SU-DHL-6 (cell line): ENCODE results near the gene GSTT4.

Experiments used
- H2AFZ ChIP-seq: fragments of 200-600 bp; sonication (generic); 2 replicates; pipeline ENCODE4 v1.6.1; 2014; ENCODE audit warnings: low read depth, mild to moderate bottlenecking, moderate library complexity, mixed read lengths, antibody characterized with exemption, low read length; ENCODE audit not compliant: severe bottlenecking
- H3F3A ChIP-seq: fragments of 200-600 bp; shearing (Covaris generic); 2 replicates; pipeline ENCODE4 v1.6.0; 2016; ENCODE audit warnings: antibody characterized with exemption, mild to moderate bottlenecking; ENCODE audit not compliant: insufficient read depth
- H3K27ac ChIP-seq: fragments of 200-600 bp; sonication (generic); 2 replicates; pipeline ENCODE4 v1.5.1; 2016; ENCODE audit warnings: low read depth, mild to moderate bottlenecking, low read length, moderate library complexity, mixed read lengths
- H3K27me3 ChIP-seq: fragments of 200-600 bp; sonication (generic), shearing (Covaris generic); 2 replicates; pipeline ENCODE4 v1.6.0; 2014; ENCODE audit warnings: mild to moderate bottlenecking, low read length
- H3K36me3 ChIP-seq: fragments of 200-600 bp; sonication (generic); 2 replicates; pipeline ENCODE4 v1.6.1; 2014; ENCODE audit warnings: mild to moderate bottlenecking, low read length, mixed read lengths
- H3K4me2 ChIP-seq: fragments of 300-600, 200-600 bp; shearing (Covaris generic), sonication (generic); 2 replicates; pipeline ENCODE4 v1.6.0; 2014; ENCODE audit warnings: low read length, low read depth, mild to moderate bottlenecking; ENCODE audit not compliant: poor library complexity, severe bottlenecking
- H3K4me3 ChIP-seq: fragments of 200-600 bp; sonication (generic); 2 replicates; pipeline ENCODE4 v1.5.1; 2014; ENCODE audit warnings: antibody characterized with exemption, low read length, mild to moderate bottlenecking, mixed read lengths; ENCODE audit not compliant: insufficient read depth, poor library complexity, severe bottlenecking
- H3K79me2 ChIP-seq: fragments of 200-600 bp; sonication (generic); 2 replicates; pipeline ENCODE4 v1.6.1; 2014; ENCODE audit warnings: mild to moderate bottlenecking, low read length, moderate library complexity; ENCODE audit not compliant: insufficient read depth
- H3K9ac ChIP-seq: fragments of 200-600 bp; sonication (generic); 2 replicates; pipeline ENCODE4 v1.7.0; 2014; ENCODE audit warnings: mild to moderate bottlenecking, low read length
- H3K9me2 ChIP-seq: fragments of 200-600 bp; sonication (generic); replicated peaks from 2 replicates; pipeline ENCODE4 v1.6.1; 2014; ENCODE audit warnings: low read length; ENCODE audit not compliant: insufficient read depth
- H3K9me3 ChIP-seq: fragments of 200-600 bp; sonication (generic); 2 replicates; pipeline ENCODE4 v1.6.1; 2014; ENCODE audit warnings: low read length, mixed read lengths; ENCODE audit not compliant: insufficient read depth
- H4K20me1 ChIP-seq: fragments of 200-600 bp; sonication (generic); 2 replicates; pipeline ENCODE4 v1.6.1; 2014; ENCODE audit warnings: low read depth, mild to moderate bottlenecking, antibody characterized with exemption, low read length, moderate library complexity, mixed read lengths
- EZH2phosphoT487 ChIP-seq: fragments of 200-600 bp; sonication (generic), shearing (Covaris generic); conservative IDR thresholded peaks from 2 replicates; pipeline ENCODE4 v1.6.1; 2018; ENCODE audit warnings: mild to moderate bottlenecking, antibody characterized with exemption, low read length, moderate library complexity, mixed read lengths
- TF ChIP-seq, protein P1 (sequence below): fragments of 200-600 bp; sonication (generic); IDR thresholded peaks from one replicate; pipeline ENCODE4 v1.5.1; 2017; ENCODE audit warnings: antibody characterized with exemption, mild to moderate bottlenecking, low read length, moderate library complexity; ENCODE audit not compliant: insufficient read depth, poor library complexity, severe bottlenecking

The GSTT4 gene

DNA sequence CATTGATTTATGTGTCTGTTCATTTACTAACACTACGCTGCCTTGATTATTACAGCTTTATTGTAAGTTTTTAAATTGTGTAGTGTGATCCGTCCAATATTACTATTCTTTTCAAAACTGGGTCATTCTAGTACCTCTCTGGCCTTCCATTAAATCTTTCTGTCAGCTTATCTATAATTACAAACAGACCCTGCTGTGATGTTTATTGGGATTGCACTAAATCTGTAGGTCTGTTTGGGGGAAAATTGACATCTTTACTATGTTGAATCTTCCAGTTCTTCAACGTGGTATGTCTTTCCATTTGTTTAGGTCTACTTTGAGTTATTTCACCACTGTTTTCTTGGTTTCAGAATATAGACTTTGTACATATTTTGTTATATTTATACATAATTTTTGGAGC lies 21.5 kb upstream of the GSTT4 start:
- Histone ChIP-seq H3F3A (no peaks in the 10 kb centered on the region), H3K79me2 (peaks cover 50% of the 10 kb centered on the region), H3K9me3 (no peaks in the 10 kb centered on the region)

GRCh38 chr22:24026056-24026455 lies 20.8 kb upstream of the GSTT4 start:
- Histone ChIP-seq H3K27me3 (no peaks in the 10 kb centered on the region), H3F3A (no peaks in the 10 kb centered on the region), H2AFZ (no peak overlapping the region), H3K79me2 (peaks cover 44% of the 10 kb centered on the region), H3K4me3 (no peak overlapping the region), H3K9me2 (no peaks in the 10 kb centered on the region), H3K4me2 (no peak overlapping the region), H3K9ac (no peak overlapping the region), H4K20me1 (0 out of 2 replicates have a peak, but pooled peaks cover 3% of the 10 kb centered on the region), H3K36me3 (no peaks in the 10 kb centered on the region), H3K9me3 (no peaks in the 10 kb centered on the region), H3K27ac (no peak overlapping the region)
- no peak for TF ChIP-seq EZH2phosphoT487
- TF ChIP-seq, protein P1, sequence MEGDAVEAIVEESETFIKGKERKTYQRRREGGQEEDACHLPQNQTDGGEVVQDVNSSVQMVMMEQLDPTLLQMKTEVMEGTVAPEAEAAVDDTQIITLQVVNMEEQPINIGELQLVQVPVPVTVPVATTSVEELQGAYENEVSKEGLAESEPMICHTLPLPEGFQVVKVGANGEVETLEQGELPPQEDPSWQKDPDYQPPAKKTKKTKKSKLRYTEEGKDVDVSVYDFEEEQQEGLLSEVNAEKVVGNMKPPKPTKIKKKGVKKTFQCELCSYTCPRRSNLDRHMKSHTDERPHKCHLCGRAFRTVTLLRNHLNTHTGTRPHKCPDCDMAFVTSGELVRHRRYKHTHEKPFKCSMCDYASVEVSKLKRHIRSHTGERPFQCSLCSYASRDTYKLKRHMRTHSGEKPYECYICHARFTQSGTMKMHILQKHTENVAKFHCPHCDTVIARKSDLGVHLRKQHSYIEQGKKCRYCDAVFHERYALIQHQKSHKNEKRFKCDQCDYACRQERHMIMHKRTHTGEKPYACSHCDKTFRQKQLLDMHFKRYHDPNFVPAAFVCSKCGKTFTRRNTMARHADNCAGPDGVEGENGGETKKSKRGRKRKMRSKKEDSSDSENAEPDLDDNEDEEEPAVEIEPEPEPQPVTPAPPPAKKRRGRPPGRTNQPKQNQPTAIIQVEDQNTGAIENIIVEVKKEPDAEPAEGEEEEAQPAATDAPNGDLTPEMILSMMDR, result no peak

More for the DNA sequence above, 21.5 kb upstream of the GSTT4 start:
- no peaks in the 10 kb centered on the region for H3K9me2 ChIP-seq
- H3K27me3 ChIP-seq, result no peaks in the 10 kb centered on the region
- H3K36me3 ChIP-seq, result no peaks in the 10 kb centered on the region
- H4K20me1 ChIP-seq, result 0 out of 2 replicates have a peak, but pooled peaks cover 3% of the 10 kb centered on the region
- TF ChIP-seq, protein P1, result no peak
- no peak for TF ChIP-seq EZH2phosphoT487
- no peak overlapping the region for H3K9ac ChIP-seq
- no peak overlapping the region for H2AFZ ChIP-seq
- H3K27ac ChIP-seq, result no peak overlapping the region
- no peak overlapping the region for H3K4me2 ChIP-seq
- H3K4me3 ChIP-seq, result no peak overlapping the region

DNA sequence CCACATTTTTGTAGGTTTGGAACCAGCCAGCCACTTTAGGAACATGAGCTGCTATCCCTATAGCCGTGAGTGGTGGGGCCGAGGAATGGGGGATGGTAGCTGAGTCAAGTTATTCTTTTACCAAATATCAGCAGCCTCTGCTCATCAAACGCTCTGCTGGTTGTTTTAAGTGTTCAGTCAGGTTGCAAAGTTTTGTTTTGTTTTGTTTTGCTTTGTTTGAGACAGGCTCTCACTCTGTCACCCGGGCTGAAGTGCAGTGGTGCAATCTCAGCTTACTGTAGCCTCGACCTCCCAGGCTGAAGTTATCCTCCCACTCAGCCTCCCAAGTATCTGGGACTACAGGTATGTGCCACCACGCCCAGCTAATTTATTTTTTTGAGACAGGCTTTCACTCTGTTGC lies 20.2 kb upstream of the GSTT4 start:
- no peaks in the 10 kb centered on the region for H3K9me2 ChIP-seq
- H2AFZ ChIP-seq, result no peak overlapping the region
- H3K79me2 ChIP-seq, result peaks cover 39% of the 10 kb centered on the region
- H3K27me3 ChIP-seq, result no peaks in the 10 kb centered on the region
- H3K36me3 ChIP-seq, result no peaks in the 10 kb centered on the region
- H3K4me3 ChIP-seq, result no peak overlapping the region
- H3K27ac ChIP-seq, result no peak overlapping the region
- H3K4me2 ChIP-seq, result no peak overlapping the region
- 0 out of 2 replicates have a peak, but pooled peaks cover 3% of the 10 kb centered on the region for H4K20me1 ChIP-seq
- no peak overlapping the region for H3K9ac ChIP-seq
- H3K9me3 ChIP-seq, result no peaks in the 10 kb centered on the region
- no peak for TF ChIP-seq EZH2phosphoT487
- TF ChIP-seq, protein P1, result no peak
- H3F3A ChIP-seq, result no peaks in the 10 kb centered on the region

DNA sequence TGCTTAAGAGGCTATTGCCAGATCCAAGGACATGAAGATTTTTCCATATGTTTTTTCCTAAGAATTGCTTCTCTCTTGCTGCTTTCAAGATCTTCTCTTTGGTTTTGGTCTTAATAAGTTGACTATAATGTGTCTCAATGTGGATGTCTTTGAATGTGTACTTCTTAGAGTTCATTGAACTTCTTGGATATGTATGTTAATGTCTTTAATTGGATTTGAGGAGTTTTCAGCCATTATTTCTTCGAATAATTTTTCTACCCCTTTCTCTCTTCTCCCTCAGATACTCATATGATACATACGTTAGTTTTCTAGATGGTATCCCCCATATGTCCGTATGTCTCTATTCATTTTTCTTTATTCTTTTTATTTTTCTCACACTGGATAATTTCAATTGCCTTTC lies 19.1 kb upstream of the GSTT4 start:
- Histone ChIP-seq H3K27ac (no peak overlapping the region), H3K9me3 (no peaks in the 10 kb centered on the region), H3F3A (no peaks in the 10 kb centered on the region), H2AFZ (no peak overlapping the region), H3K36me3 (no peaks in the 10 kb centered on the region), H3K9me2 (no peaks in the 10 kb centered on the region), H4K20me1 (0 out of 2 replicates have a peak, but pooled peaks cover 3% of the 10 kb centered on the region), H3K9ac (no peak overlapping the region), H3K27me3 (no peaks in the 10 kb centered on the region), H3K4me3 (no peak overlapping the region), H3K79me2 (peaks cover 29% of the 10 kb centered on the region; the same call in 1 of the 2 replicates), H3K4me2 (no peak overlapping the region)
- TF ChIP-seq EZH2phosphoT487, result no peak
- TF ChIP-seq, protein P1, result no peak
